Tibial nerve (tissue), 3 donors: ENCODE results near the gene PLA2G2D.

Source experiments
- EP300 ChIP-seq, 2 donors: sonication (generic); formaldehyde crosslinking; IDR thresholded peaks; one replicate each; pipeline ENCODE4 v1.6.1; 2017; ENCODE audit warnings: antibody characterized with exemption in 2 of 2, mild to moderate bottlenecking in 1 of 2
- POLR2A ChIP-seq, 2 donors: fragments of 450-650 bp; IDR thresholded peaks; one replicate each; pipeline ENCODE4 v1.6.1; 2017; ENCODE audit warnings: antibody characterized with exemption in 2 of 2, mild to moderate bottlenecking in 2 of 2, moderate library complexity in 2 of 2

DNA sequence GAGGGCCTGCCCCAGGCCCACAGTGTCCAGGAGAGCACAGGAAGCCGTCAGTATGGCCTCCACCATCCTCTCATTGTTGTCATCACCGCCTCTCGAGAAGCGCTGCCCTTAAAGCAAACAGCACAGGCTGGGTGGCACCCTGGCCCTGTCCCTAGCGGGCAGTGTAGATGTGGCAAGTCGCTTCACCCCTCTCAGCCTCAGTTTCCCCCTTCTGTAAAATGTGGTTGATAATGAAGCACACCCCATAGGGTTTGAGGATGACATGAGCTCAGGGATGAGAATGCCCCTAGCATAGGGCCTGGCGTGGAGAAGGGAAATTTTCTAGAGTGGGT, 33.2 kb upstream of the PLA2G2D start:
- TF ChIP-seq POLR2A (IDR thresholded peaks at IDR 0.05) (no peak), EP300 (IDR thresholded peaks at IDR 0.05) (no peak)
